Measurements from ENCODE around the gene HOXA3.

DNA sequence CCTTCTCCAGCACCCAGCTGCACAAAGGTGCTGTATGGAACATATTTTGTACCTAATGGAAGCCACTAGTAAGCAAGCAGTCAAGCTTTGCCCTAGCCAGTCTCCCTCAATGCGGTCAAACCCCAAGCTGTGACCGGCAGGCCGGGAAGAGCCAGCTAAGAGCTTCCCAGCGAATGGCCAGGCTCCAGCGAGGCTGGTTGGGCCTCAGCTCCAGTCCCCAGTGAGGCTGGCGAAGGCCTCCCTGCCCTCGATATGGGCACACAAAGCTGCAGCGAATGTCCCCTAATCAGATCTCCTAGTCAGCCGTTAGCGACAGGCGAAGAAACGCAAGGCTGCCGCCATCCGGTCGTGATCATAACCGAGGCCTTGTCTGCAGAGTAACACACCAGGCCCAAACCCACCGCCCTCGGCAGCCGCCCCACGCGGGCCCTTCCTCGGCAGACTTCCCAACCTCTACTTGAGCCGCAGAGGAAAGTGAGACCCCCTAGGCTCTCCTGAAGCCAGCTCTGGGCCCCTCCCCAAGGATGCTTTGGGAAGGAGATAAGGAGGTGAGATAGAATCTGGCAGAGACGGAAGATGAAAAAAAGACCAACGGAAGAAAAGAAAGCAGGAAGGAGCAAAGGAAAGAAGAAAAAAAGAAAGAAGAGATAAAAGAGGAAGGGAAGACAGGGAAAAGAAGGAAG is 16.0 kb upstream of the HOXA3 start:
- TF ChIP-seq CTCF (IDR thresholded peaks at IDR 0.05; ENCODE audit: low read length) (no peak), EZH2 (optimal IDR thresholded peaks at IDR 0.05; ENCODE audit: low read depth, low read length) (no peak)

Data from MM.1S (cell line).